GM12874 (cell line): ENCODE measurements around the gene SCARB2.

ENCODE experiments used
- TF ChIP-seq, protein P1 (sequence below): IDR thresholded peaks from 2 replicates; pipeline ENCODE4 v1.5.1; 2011; ENCODE audit warnings: low read depth, mild to moderate bottlenecking, control low read depth, low read length, moderate library complexity; ENCODE audit not compliant: insufficient read depth

The SCARB2 gene

DNA sequence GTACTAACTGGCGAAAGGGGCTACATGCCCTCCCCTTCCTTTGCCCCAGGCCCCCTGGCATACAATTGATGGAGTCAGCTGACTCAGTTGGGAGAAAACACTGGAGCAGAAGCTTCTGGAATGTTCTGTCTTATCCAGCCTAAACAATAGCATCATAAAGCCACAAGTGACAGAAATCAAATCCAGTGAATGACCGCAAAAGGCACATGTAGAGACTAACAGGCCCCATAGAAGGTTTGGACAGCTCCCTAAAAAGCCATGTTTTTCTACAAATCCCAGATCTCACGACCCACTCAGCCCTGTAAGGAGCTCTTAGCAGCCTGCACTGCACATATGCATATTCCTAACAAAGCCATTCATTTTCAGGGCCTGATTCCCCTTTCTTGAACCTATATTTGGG is 25.1 kb downstream of the SCARB2 start:
- TF ChIP-seq, protein P1, sequence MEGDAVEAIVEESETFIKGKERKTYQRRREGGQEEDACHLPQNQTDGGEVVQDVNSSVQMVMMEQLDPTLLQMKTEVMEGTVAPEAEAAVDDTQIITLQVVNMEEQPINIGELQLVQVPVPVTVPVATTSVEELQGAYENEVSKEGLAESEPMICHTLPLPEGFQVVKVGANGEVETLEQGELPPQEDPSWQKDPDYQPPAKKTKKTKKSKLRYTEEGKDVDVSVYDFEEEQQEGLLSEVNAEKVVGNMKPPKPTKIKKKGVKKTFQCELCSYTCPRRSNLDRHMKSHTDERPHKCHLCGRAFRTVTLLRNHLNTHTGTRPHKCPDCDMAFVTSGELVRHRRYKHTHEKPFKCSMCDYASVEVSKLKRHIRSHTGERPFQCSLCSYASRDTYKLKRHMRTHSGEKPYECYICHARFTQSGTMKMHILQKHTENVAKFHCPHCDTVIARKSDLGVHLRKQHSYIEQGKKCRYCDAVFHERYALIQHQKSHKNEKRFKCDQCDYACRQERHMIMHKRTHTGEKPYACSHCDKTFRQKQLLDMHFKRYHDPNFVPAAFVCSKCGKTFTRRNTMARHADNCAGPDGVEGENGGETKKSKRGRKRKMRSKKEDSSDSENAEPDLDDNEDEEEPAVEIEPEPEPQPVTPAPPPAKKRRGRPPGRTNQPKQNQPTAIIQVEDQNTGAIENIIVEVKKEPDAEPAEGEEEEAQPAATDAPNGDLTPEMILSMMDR = no peak

- TF ChIP-seq, protein P1 = no peak
Observed at GRCh38 chr4:76188149-76188548, 25.5 kb downstream of the SCARB2 start.

- TF ChIP-seq, protein P1 = no peak
Observed at GRCh38 chr4:76187152-76187551, 26.5 kb downstream of the SCARB2 start.

GRCh38 chr4:76182463-76182862 is 31.2 kb downstream of the SCARB2 start:
- TF ChIP-seq, protein P1 = no peak

GRCh38 chr4:76179398-76180318 is 34.0 kb downstream of the SCARB2 start:
- TF ChIP-seq, protein P1 = peak; percentile 81

GRCh38 chr4:76178296-76178695 is 35.3 kb downstream of the SCARB2 start:
- TF ChIP-seq, protein P1 = no peak

DNA sequence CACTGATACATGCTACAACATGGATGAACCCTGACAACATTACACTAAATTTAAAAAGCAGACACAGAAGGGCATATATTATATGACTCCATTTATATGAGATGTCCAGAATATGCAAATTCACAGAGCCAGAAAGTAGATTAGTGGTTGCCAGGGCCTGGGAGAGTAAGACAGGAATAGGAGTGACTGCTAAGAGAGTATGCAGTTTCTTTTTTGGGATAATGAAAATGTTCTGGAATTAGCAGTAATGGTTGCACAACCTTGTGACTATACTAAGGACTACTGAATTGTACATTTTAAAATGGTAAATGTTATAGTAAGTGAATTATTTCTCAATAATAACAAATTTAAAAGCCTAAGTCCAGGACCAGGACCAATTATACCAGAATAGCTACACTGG is 35.9 kb downstream of the SCARB2 start:
- TF ChIP-seq, protein P1 = no peak
